Neural cell (in vitro differentiated cells): ENCODE data around the gene MRPS27. TPM values are rescaled to one million over a fixed set of nuclear protein-coding genes. Genes with fewer than 3 reads are reported as not detected.

Source experiments
- H2AFZ ChIP-seq: fragments of 200-600, 300-800 bp; sonication (generic), shearing (Covaris generic); 2 replicates; pipeline ENCODE4 v1.6.0; 2014; ENCODE audit warnings: low read depth, mild to moderate bottlenecking, antibody characterized with exemption, low read length, moderate library complexity
- H3F3A ChIP-seq: fragments of 200-600 bp; shearing (Covaris generic); 2 replicates; pipeline ENCODE4 v1.6.1; 2016; ENCODE audit warnings: mild to moderate bottlenecking, moderate library complexity, mixed read lengths, antibody characterized with exemption, low read length; ENCODE audit not compliant: insufficient read depth, poor library complexity, severe bottlenecking
- H3K27ac ChIP-seq: fragments of 200-600, 300-800 bp; sonication (generic), shearing (Covaris generic); 2 replicates; pipeline ENCODE4 v1.5.1; 2014; ENCODE audit warnings: mild to moderate bottlenecking, low read length, moderate library complexity
- H3K27me3 ChIP-seq: fragments of 300-800, 200-600 bp; sonication (generic), shearing (Covaris generic); 2 replicates; pipeline ENCODE4 v1.6.0; 2014; ENCODE audit warnings: mild to moderate bottlenecking, low read depth, low read length, moderate library complexity; ENCODE audit not compliant: insufficient read depth
- H3K36me3 ChIP-seq: fragments of 300-800, 200-600 bp; sonication (generic), shearing (Covaris generic); 2 replicates; pipeline ENCODE4 v1.5.1; 2014; ENCODE audit warnings: mild to moderate bottlenecking, antibody characterized with exemption, low read length, moderate library complexity; ENCODE audit not compliant: insufficient read depth
- H3K4me2 ChIP-seq: fragments of 300-800, 200-600 bp; sonication (generic), shearing (Covaris generic); 2 replicates; pipeline ENCODE4 v1.6.0; 2014; ENCODE audit warnings: mild to moderate bottlenecking, low read length
- H3K4me3 ChIP-seq: fragments of 300-800, 200-600 bp; sonication (generic), shearing (Covaris generic); 2 replicates; pipeline ENCODE4 v1.5.1; 2014; ENCODE audit warnings: mild to moderate bottlenecking, low read length, moderate library complexity
- H3K79me2 ChIP-seq: fragments of 200-600 bp; shearing (Covaris generic); replicated peaks from 2 replicates; pipeline ENCODE4 v1.6.0; 2014; ENCODE audit warnings: mild to moderate bottlenecking, low read length, moderate library complexity; ENCODE audit not compliant: insufficient read depth
- H3K9ac ChIP-seq: fragments of 300-800, 200-600 bp; sonication (generic), shearing (Covaris generic); 2 replicates; pipeline ENCODE4 v1.6.1; 2016; ENCODE audit warnings: mild to moderate bottlenecking, low read length, mixed read lengths
- H3K9me2 ChIP-seq: fragments of 200-600 bp; shearing (Covaris generic); 2 replicates; pipeline ENCODE4 v1.6.1; 2016; ENCODE audit warnings: mild to moderate bottlenecking, low read length, mixed read lengths; ENCODE audit not compliant: insufficient read depth
- H3K9me3 ChIP-seq: fragments of 200-600, 300-800 bp; sonication (generic), shearing (Covaris generic); 2 replicates; pipeline ENCODE4 v1.6.1; 2016; ENCODE audit warnings: mild to moderate bottlenecking, mixed run types, low read length, moderate library complexity, mixed read lengths
- H4K20me1 ChIP-seq: fragments of 200-600 bp; shearing (Covaris generic); 2 replicates; pipeline ENCODE4 v1.6.1; 2016; ENCODE audit warnings: mild to moderate bottlenecking, mixed run types; ENCODE audit not compliant: insufficient read depth
- CTCF ChIP-seq: fragments of 450-650 bp; IDR thresholded peaks from 2 replicates; pipeline ENCODE4 v1.5.1; 2014; ENCODE audit warnings: antibody characterized with exemption, mild to moderate bottlenecking, moderate library complexity; ENCODE audit not compliant: poor library complexity, severe bottlenecking
- EP300 ChIP-seq: fragments of 450-650 bp; conservative IDR thresholded peaks from 2 replicates; pipeline ENCODE4 v1.6.1; 2014; ENCODE audit warnings: antibody characterized with exemption, mild to moderate bottlenecking, moderate library complexity; ENCODE audit not compliant: poor library complexity, severe bottlenecking
- EZH2 ChIP-seq: fragments of 200-600, 300-800 bp; shearing (Covaris generic), sonication (generic); IDR thresholded peaks from 2 replicates; pipeline ENCODE4 v1.6.1; 2014; ENCODE audit warnings: antibody characterized with exemption, low read length, borderline replicate concordance, mild to moderate bottlenecking; ENCODE audit not compliant: insufficient read depth, poor library complexity, severe bottlenecking
- MXI1 ChIP-seq: fragments of 450-650 bp; conservative IDR thresholded peaks from 2 replicates; pipeline ENCODE4 v1.6.1; 2014; ENCODE audit warnings: antibody characterized with exemption, mild to moderate bottlenecking; ENCODE audit not compliant: poor library complexity, severe bottlenecking
- POLR2AphosphoS5 ChIP-seq: IDR thresholded peaks from 2 replicates; pipeline ENCODE4 v1.6.1; 2012
- RAD21 ChIP-seq: fragments of 450-650 bp; conservative IDR thresholded peaks from 2 replicates; pipeline ENCODE4 v1.6.1; 2014; ENCODE audit warnings: antibody characterized with exemption, mild to moderate bottlenecking, moderate library complexity
- REST ChIP-seq: IDR thresholded peaks from 2 replicates; pipeline ENCODE4 v1.6.1; 2012; ENCODE audit warnings: borderline replicate concordance
- SMC3 ChIP-seq: fragments of 450-650 bp; conservative IDR thresholded peaks from 2 replicates; pipeline ENCODE4 v1.6.1; 2014; ENCODE audit warnings: antibody characterized with exemption, mild to moderate bottlenecking, moderate library complexity; ENCODE audit not compliant: poor library complexity
- TAF1 ChIP-seq: IDR thresholded peaks from 2 replicates; pipeline ENCODE4 v1.6.1; 2012; ENCODE audit warnings: low read depth
- polyA plus RNA-seq: library from polyadenylated mRNA; depleted of rRNA; stranded (reverse); fragments of >200 nt; gene quantifications from 2 replicates; pipeline ENCODE4 v1.2.3, GENCODE V29; 2014

Gene MRPS27
- polyA plus RNA-seq, 1 donor from 2014 or later, result 36.7 TPM

GRCh38 chr5:72194846-72195245, 125.2 kb downstream of the MRPS27 start:
- peaks cover 81% of the 10 kb centered on the region for H3K79me2 ChIP-seq
- no peak for TF ChIP-seq MXI1
- no peak for TF ChIP-seq CTCF
- TF ChIP-seq EP300, result no peak
- no peak for TF ChIP-seq REST
- H3K36me3 ChIP-seq, result peaks cover 74% of the 10 kb centered on the region

GRCh38 chr5:72191404-72191803, 128.6 kb downstream of the MRPS27 start:
- Histone ChIP-seq H3K27me3 (no peaks in the 10 kb centered on the region), H3K79me2 (peaks cover 80% of the 10 kb centered on the region), H3K27ac (no peak overlapping the region), H2AFZ (no peak overlapping the region), H4K20me1 (peaks cover 98% of the 10 kb centered on the region), H3F3A (peaks cover 16% of the 10 kb centered on the region), H3K9me2 (no peaks in the 10 kb centered on the region), H3K4me3 (no peak overlapping the region), H3K4me2 (no peak overlapping the region), H3K9ac (no peak overlapping the region), H3K36me3 (peaks cover 55% of the 10 kb centered on the region), H3K9me3 (no peaks in the 10 kb centered on the region)
- TF ChIP-seq TAF1 (no peak), POLR2AphosphoS5 (no peak), RAD21 (no peak), EZH2 (no peak), EP300 (no peak), SMC3 (no peak), REST (no peak), MXI1 (no peak), CTCF (no peak)

More at GRCh38 chr5:72194846-72195245, 125.2 kb downstream of the MRPS27 start:
- H3K9me3 ChIP-seq, result no peaks in the 10 kb centered on the region
- no peaks in the 10 kb centered on the region for H3K9me2 ChIP-seq
- H3K27ac ChIP-seq, result no peak overlapping the region
- H2AFZ ChIP-seq, result no peak overlapping the region
- peaks cover 10% of the 10 kb centered on the region for H3F3A ChIP-seq
- H4K20me1 ChIP-seq, result peaks cover 100% of the 10 kb centered on the region
- H3K27me3 ChIP-seq, result no peaks in the 10 kb centered on the region
- H3K4me2 ChIP-seq, result no peak overlapping the region
- no peak overlapping the region for H3K9ac ChIP-seq
- no peak overlapping the region for H3K4me3 ChIP-seq
